ELF-1 (cell line): ENCODE measurements around the gene GLIS1.

Experiments
- DNase-seq: peaks from one replicate; pipeline ENCODE4 v3.0.0-alpha.2; 2016; ENCODE audit warnings: low read depth, low spot score

Gene GLIS1

GRCh38 chr1:53678938-53679825, 59.8 kb downstream of the GLIS1 start:
- DNase-seq: no peak

- no peak for DNase-seq
These were observed 60.5 kb downstream of the GLIS1 start for GRCh38 chr1:53678507-53678906.

- no peak for DNase-seq
These were observed 60.9 kb downstream of the GLIS1 start for GRCh38 chr1:53678046-53678445.

- DNase-seq: no peak
These were observed 61.5 kb downstream of the GLIS1 start for GRCh38 chr1:53677486-53677885.

GRCh38 chr1:53672785-53673184, 66.2 kb downstream of the GLIS1 start:
- DNase-seq: no peak

GRCh38 chr1:53672243-53672642, 66.7 kb downstream of the GLIS1 start:
- no peak for DNase-seq

GRCh38 chr1:53669621-53670191, 69.3 kb downstream of the GLIS1 start:
- no peak for DNase-seq

GRCh38 chr1:53666566-53666965, 72.4 kb downstream of the GLIS1 start:
- no peak for DNase-seq

- DNase-seq: no peak
These were observed 73.0 kb downstream of the GLIS1 start for GRCh38 chr1:53665996-53666395.

GRCh38 chr1:53663529-53664300, 75.2 kb downstream of the GLIS1 start:
- peak; percentile 48 for DNase-seq

GRCh38 chr1:53662951-53663350, 76.0 kb downstream of the GLIS1 start:
- no peak for DNase-seq

GRCh38 chr1:53662169-53662568, 76.8 kb downstream of the GLIS1 start:
- DNase-seq: no peak

GRCh38 chr1:53661496-53661895, 77.5 kb downstream of the GLIS1 start:
- no peak for DNase-seq

- no peak for DNase-seq
These were observed 78.3 kb downstream of the GLIS1 start for GRCh38 chr1:53660666-53661065.

GRCh38 chr1:53659436-53659835, 79.5 kb downstream of the GLIS1 start:
- DNase-seq: no peak

- no peak for DNase-seq
These were observed 80.3 kb downstream of the GLIS1 start for GRCh38 chr1:53658489-53659230.

GRCh38 chr1:53657891-53658396, 81.0 kb downstream of the GLIS1 start:
- no peak for DNase-seq

- no peak for DNase-seq
These were observed 81.5 kb downstream of the GLIS1 start for GRCh38 chr1:53657531-53657805.

- DNase-seq: no peak
These were observed 82.0 kb downstream of the GLIS1 start for GRCh38 chr1:53656747-53657530.

- DNase-seq: no peak
These were observed 82.8 kb downstream of the GLIS1 start for GRCh38 chr1:53655931-53656746.
